Body of pancreas (tissue), 4 donors: ENCODE measurements around the gene PCSK4.

ENCODE experiments used
- CTCF ChIP-seq, 7 experiments: fragments of 450-650 bp in 4 of 7; fragments of 200-600 bp in 3 of 7; sonication (generic) in 3 of 7; IDR thresholded peaks; one replicate each; pipeline ENCODE4 v1.5.1; 2016 to 2019; ENCODE audit warnings: antibody characterized with exemption in 7 of 7
- POLR2A ChIP-seq, 3 donors: fragments of 450-650 bp; IDR thresholded peaks; one replicate each; pipeline ENCODE4 v1.6.1; 2016; ENCODE audit warnings: antibody characterized with exemption in 3 of 3, mild to moderate bottlenecking in 2 of 3

- no peak for TF ChIP-seq POLR2A (IDR thresholded peaks at IDR 0.05)
- peak in 1 of 7 experiments; percentile 27 for TF ChIP-seq CTCF (IDR thresholded peaks at IDR 0.05)
Measured at GRCh38 chr19:1512671-1513498, 22.7 kb upstream of the PCSK4 start, which contains the start of gene ADAMTSL5.
